HepG2 (cell line): Measurements from ENCODE around the gene FRMD3. TPM values are rescaled to one million over a fixed set of nuclear protein-coding genes. Genes with fewer than 3 reads are reported as not detected.
A peak's percentile ranks its signal among the peaks of the same experiment; 100 is the strongest.

ENCODE experiments used
- CBX1 ChIP-seq: IDR thresholded peaks from one replicate; pipeline ENCODE4 v1.6.1; 2016; ENCODE audit warnings: antibody characterized with exemption, low read depth
- CCAR2 ChIP-seq: fragments of 200-400 bp; formaldehyde crosslinking; optimal IDR thresholded peaks from 2 replicates; pipeline ENCODE3; 2018; ENCODE audit warnings: low read depth, mild to moderate bottlenecking, low read length, moderate library complexity
- ERF ChIP-seq: IDR thresholded peaks from 2 replicates; pipeline ENCODE4 v1.6.1; 2018; ENCODE audit warnings: missing biosample characterization, missing genetic modification reagents
- GABPA ChIP-seq, 2 experiments: IDR thresholded peaks; 2 replicates each; pipeline ENCODE4 v1.6.1; 2011 to 2016; ENCODE audit warnings: low read depth in 2 of 2, low read length in 1 of 2, missing biosample characterization in 1 of 2, missing genetic modification characterization in 1 of 2
- HDAC1 ChIP-seq: sonication (generic); formaldehyde crosslinking; IDR thresholded peaks from 2 replicates; pipeline ENCODE4 v1.5.1; 2020; ENCODE audit warnings: mild to moderate bottlenecking, missing genetic modification reagents
- KDM5B ChIP-seq: sonication (generic); formaldehyde crosslinking; IDR thresholded peaks from 2 replicates; pipeline ENCODE4 v1.4.0; 2020; ENCODE audit warnings: missing genetic modification reagents, mild to moderate bottlenecking, borderline replicate concordance
- MEF2D ChIP-seq: sonication (generic); formaldehyde crosslinking; IDR thresholded peaks from 2 replicates; pipeline ENCODE4 v1.5.1; 2020; ENCODE audit warnings: mild to moderate bottlenecking, missing genetic modification reagents
- MXI1 ChIP-seq: IDR thresholded peaks from 3 replicates; pipeline ENCODE4 v1.6.1; 2012; ENCODE audit warnings: low read depth, low read length, inconsistent platforms, borderline replicate concordance
- POLR2G ChIP-seq: fragments of 200-400 bp; formaldehyde crosslinking; IDR thresholded peaks from 2 replicates; pipeline ENCODE4 v1.6.1; 2018; ENCODE audit warnings: mild to moderate bottlenecking, low read depth, low read length, moderate library complexity
- RBM39 ChIP-seq: fragments of 200-400 bp; formaldehyde crosslinking; IDR thresholded peaks from one replicate; pipeline ENCODE4 v1.6.1; 2018; ENCODE audit warnings: antibody characterized with exemption, mild to moderate bottlenecking, low read depth, low read length; ENCODE audit not compliant: poor library complexity, severe bottlenecking
- TBX2 ChIP-seq: sonication (generic); formaldehyde crosslinking; IDR thresholded peaks from 2 replicates; pipeline ENCODE4 v1.5.0; 2020; ENCODE audit warnings: missing genetic modification reagents, mild to moderate bottlenecking, borderline replicate concordance
- TEAD3 ChIP-seq: optimal IDR thresholded peaks from 2 replicates; pipeline ENCODE3; 2016; ENCODE audit warnings: borderline replicate concordance
- TGIF2 ChIP-seq: IDR thresholded peaks from 2 replicates; pipeline ENCODE4 v1.6.1; 2016; ENCODE audit warnings: control low read depth, missing compliant biosample characterization
- ZBTB7B ChIP-seq: sonication (generic); formaldehyde crosslinking; IDR thresholded peaks from 2 replicates; pipeline ENCODE4 v1.4.0; 2020; ENCODE audit warnings: missing genetic modification reagents
- ZNF225 ChIP-seq: sonication (generic); formaldehyde crosslinking; IDR thresholded peaks from 2 replicates; pipeline ENCODE4 v1.4.0; 2020; ENCODE audit warnings: mild to moderate bottlenecking, missing genetic modification reagents
- ZNF350 ChIP-seq: sonication (generic); formaldehyde crosslinking; IDR thresholded peaks from 2 replicates; pipeline ENCODE4 v1.4.0; 2020; ENCODE audit warnings: mild to moderate bottlenecking, low read depth, missing genetic modification reagents, borderline replicate concordance
- ZNF501 ChIP-seq: sonication (generic); formaldehyde crosslinking; IDR thresholded peaks from 2 replicates; pipeline ENCODE4 v1.5.1; 2020; ENCODE audit warnings: mild to moderate bottlenecking, moderate library complexity, missing genetic modification reagents
- ZNF543 ChIP-seq: sonication (generic); formaldehyde crosslinking; IDR thresholded peaks from 2 replicates; pipeline ENCODE4 v1.4.0; 2020; ENCODE audit warnings: mild to moderate bottlenecking, missing genetic modification reagents
- ZNF619 ChIP-seq: sonication (generic); formaldehyde crosslinking; IDR thresholded peaks from 2 replicates; pipeline ENCODE4 v1.4.0; 2020; ENCODE audit warnings: mild to moderate bottlenecking, missing genetic modification reagents
- polyA plus RNA-seq, 8 experiments: library from polyadenylated mRNA; depleted of rRNA in 3 of 8; stranded (reverse) in 7 of 8; unstranded in 1 of 8; fragments of >200 nt; fragmentation: Illumina TruSeq in 4 of 8; extraction: Trizol in 4 of 8; gene quantifications; 2 replicates each; pipeline versions ENCODE4 v1.2.1 to v1.2.3, GENCODE V29; 2011 to 2016; ENCODE audit warnings: low read depth in 4 of 8, missing spikeins in 1 of 8, mixed read lengths in 1 of 8; ENCODE audit not compliant: insufficient read depth in 1 of 8
- total RNA-seq, 5 experiments: library from RNA; depleted of rRNA; stranded (reverse); fragments of >200 nt; fragmentation: Illumina TruSeq; extraction: Trizol; gene quantifications; 2 replicates each; pipeline ENCODE4 v1.2.3, GENCODE V29; 2016; ENCODE audit warnings: low read depth in 1 of 5
- TF ChIP-seq, protein P1 (sequence below): sonication (generic); formaldehyde crosslinking; conservative IDR thresholded peaks from 2 replicates; pipeline ENCODE4 v1.4.0; 2020; ENCODE audit warnings: mild to moderate bottlenecking, missing genetic modification reagents, moderate library complexity
- TF ChIP-seq, protein P2 (sequence below): IDR thresholded peaks from 2 replicates; pipeline ENCODE4 v1.6.1; 2018; ENCODE audit warnings: missing genetic modification reagents

The FRMD3 gene
- total and polyA plus RNA-seq, 2 of the 13 experiments (the other 11 are each of a cell fraction or from before 2014, with no cell fraction given) = 3.2 to 7.7 TPM

DNA sequence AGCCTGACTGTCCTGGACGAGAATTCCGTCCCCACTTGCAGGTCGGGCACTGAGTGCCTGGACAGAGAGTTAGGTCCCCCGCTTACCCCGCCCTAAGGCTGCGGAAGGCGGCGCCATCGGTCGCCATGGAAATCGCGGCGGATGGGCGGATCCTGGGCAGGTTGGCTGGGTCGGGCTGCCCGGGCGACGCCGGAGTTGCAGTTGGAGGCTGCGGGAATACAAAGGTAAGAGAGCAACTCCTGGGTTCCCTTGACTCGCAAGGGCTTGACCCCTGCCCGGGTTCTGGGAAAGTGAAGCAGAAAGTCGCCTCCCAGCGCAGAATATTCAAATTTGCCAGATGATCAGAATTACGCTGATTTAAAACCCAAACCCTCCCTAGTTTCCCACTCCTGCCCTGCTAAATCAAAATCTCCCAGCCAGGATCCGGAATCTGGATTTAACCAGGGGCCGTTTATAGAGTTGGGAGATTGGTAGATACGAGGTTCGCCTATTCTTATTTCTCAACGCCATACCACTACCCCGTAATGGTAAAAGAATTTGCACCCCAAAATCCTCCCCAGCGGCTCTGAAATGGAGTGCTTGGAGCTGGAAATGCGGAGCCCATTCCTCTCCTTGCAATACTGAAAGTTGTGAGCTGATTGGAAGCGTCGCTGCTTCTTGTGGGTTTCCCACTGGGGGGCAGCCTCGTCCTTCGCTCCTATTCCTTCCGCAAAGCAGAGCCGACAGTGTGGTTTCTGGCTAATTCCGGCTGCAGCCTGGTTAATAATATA is 318.9 kb downstream of the FRMD3 start (continued):
- TF ChIP-seq, protein P1, sequence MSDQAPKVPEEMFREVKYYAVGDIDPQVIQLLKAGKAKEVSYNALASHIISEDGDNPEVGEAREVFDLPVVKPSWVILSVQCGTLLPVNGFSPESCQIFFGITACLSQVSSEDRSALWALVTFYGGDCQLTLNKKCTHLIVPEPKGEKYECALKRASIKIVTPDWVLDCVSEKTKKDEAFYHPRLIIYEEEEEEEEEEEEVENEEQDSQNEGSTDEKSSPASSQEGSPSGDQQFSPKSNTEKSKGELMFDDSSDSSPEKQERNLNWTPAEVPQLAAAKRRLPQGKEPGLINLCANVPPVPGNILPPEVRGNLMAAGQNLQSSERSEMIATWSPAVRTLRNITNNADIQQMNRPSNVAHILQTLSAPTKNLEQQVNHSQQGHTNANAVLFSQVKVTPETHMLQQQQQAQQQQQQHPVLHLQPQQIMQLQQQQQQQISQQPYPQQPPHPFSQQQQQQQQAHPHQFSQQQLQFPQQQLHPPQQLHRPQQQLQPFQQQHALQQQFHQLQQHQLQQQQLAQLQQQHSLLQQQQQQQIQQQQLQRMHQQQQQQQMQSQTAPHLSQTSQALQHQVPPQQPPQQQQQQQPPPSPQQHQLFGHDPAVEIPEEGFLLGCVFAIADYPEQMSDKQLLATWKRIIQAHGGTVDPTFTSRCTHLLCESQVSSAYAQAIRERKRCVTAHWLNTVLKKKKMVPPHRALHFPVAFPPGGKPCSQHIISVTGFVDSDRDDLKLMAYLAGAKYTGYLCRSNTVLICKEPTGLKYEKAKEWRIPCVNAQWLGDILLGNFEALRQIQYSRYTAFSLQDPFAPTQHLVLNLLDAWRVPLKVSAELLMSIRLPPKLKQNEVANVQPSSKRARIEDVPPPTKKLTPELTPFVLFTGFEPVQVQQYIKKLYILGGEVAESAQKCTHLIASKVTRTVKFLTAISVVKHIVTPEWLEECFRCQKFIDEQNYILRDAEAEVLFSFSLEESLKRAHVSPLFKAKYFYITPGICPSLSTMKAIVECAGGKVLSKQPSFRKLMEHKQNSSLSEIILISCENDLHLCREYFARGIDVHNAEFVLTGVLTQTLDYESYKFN (CRISPR knock-in tag) = no peak; the same call in 1 of the 2 replicates
- TF ChIP-seq CCAR2 = no peak
- no peak for TF ChIP-seq ZNF543 (CRISPR knock-in tag)
- no peak for TF ChIP-seq ZNF619 (CRISPR knock-in tag)
- TF ChIP-seq, protein P2, sequence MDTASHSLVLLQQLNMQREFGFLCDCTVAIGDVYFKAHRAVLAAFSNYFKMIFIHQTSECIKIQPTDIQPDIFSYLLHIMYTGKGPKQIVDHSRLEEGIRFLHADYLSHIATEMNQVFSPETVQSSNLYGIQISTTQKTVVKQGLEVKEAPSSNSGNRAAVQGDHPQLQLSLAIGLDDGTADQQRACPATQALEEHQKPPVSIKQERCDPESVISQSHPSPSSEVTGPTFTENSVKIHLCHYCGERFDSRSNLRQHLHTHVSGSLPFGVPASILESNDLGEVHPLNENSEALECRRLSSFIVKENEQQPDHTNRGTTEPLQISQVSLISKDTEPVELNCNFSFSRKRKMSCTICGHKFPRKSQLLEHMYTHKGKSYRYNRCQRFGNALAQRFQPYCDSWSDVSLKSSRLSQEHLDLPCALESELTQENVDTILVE = no peak
- no peak for TF ChIP-seq MEF2D (CRISPR knock-in tag)
- no peak; the same call in 2 of the 3 replicates for TF ChIP-seq MXI1
- TF ChIP-seq ZBTB7B (CRISPR knock-in tag) = 0 out of 2 replicates have a peak, but pooled peaks have one; percentile 22
- TF ChIP-seq POLR2G = 0 out of 2 replicates have a peak, but pooled peaks have one; percentile 24
- peak; percentile 18; the same call in 1 of the 2 replicates for TF ChIP-seq ERF
- TF ChIP-seq ZNF350 (CRISPR knock-in tag) = peak; percentile 68; the same call in 1 of the 2 replicates
- 0 out of 2 replicates have a peak, but pooled peaks have one; percentile 25 for TF ChIP-seq ZNF501 (CRISPR knock-in tag)
- peak; percentile 48 for TF ChIP-seq HDAC1
- TF ChIP-seq RBM39 = no peak
- no peak for TF ChIP-seq CBX1
- no peak for TF ChIP-seq GABPA (IDR thresholded peaks at IDR 0.05; ENCODE audit: low read depth, low read length)
- TF ChIP-seq GABPA (CRISPR knock-in tag; IDR thresholded peaks at IDR 0.05; ENCODE audit: low read depth) = peak; percentile 45
- TF ChIP-seq TGIF2 = 0 out of 2 replicates have a peak, but pooled peaks have one; percentile 50
- TF ChIP-seq KDM5B = peak; percentile 53; the same call in 1 of the 2 replicates
- peak; percentile 32 for TF ChIP-seq TEAD3 (CRISPR knock-in tag)
- no peak for TF ChIP-seq ZNF225 (CRISPR knock-in tag)
- TF ChIP-seq TBX2 (CRISPR knock-in tag) = peak; percentile 66
